Measurements from ENCODE around the gene CABP7.

The CABP7 gene

DNA sequence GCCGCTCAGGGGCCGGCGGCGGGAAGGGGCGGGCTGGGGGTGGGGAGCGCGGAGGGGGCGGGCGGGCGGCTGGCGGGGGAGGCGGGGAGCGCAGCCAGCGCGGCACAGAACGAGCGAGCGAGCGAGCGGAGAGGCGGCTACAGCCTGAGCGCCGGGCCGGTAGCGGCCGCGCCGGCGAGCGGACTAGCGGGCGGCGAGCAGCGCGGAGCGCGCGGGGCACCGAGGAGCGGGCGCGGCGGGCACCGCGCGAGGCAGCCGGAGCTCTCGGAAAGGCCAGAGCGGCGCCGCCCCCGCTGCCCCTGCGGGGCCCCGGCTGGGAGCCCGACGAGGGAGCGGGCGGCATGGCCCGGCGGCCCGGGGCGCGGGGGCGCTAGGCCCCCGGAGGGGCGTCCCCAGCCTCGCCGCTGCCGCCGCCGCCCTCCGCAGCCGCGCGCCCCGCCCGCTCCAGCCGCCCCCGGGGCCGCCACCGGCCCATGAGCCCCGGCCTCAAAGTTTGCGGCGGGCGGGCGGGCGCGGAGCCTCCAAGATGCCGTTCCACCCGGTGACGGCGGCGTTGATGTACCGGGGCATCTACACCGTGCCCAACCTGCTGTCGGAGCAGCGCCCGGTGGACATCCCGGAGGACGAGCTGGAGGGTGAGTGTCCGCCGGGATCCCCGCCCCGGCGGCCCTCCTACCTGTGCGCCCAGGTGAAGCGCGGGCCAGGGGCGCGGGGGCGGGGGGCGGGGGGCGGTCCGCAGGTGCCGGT lies at the start of gene CABP7:
CABP7 (plus strand) TSS at position 105 of the 747 bp plus-strand sequence; CDS start at position 527, 422 bp downstream.
- no peak for DNase-seq

DNA sequence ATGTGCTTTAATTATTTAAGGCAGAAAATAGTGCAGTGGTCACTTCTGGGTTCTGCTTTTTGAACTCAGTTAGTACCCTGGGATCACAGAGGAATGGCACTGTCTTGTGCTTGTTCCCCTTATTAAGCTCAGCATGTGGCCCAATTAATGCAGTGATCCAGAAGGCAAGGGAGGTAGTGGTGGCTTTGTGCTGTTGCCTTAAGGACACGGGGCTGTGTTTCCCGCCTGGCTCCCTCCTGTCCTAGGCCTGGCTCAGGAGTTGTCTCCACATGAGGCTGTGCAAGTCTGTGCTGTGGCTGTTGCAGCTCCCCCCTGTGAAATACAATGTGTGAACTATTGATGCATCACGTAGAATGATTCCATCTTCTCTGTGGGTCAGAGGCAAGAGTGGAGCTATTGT lies 49.2 kb upstream of the CABP7 start:
- DNase-seq = no peak

DNA sequence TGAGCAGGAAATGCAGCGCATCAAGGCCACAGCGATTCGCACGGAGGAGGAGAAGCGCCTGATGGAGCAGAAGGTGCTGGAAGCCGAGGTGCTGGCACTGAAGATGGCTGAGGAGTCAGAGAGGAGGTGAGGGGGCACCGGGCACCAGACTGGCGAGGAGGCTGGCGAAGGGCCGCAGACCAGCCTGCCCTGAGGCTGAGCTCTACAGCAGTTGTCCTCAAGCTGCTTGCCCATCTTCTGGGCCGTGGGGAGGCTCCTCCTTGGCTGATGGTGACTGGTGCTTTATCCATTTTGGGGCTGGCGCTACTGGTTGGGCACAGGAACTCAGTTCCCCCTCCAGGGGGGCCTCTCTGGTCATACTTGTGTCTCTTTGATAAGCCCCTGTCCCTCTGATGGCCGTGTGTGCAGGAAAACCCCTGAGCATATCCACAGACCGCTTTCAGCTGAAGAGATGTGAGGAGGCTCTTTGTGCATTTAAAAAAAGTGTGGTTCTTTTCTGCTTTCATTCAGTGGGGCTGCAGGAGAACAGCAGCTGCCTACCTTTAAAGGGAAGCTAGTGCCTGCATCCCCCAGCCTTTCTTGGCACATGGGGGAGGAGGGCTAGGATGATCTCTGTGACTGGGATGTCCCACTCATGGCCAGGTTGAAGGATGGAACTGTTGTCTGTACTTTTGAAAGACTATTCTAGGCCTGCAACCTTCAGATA lies 46.3 kb upstream of the CABP7 start:
- DNase-seq = no peak

DNA sequence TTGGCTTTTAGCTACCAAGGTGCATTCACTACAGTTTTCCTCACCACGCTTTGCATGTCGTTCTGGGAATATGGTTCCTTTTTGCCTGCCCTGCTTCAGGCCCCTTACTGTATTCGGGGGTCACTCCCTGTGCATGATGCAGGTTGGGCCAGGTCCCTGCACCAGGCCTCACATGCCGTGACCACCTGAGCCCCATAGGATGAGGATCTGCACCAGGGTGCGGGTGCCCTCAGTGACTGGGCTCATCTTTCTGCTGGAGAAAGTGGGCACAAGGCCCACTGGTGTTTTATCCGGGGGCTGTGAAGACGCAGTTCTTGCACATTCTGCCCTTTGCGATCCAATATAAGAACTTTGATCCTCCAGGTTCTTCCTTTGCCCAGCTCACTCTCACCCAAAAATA lies 45.7 kb upstream of the CABP7 start:
- no peak for DNase-seq

DNA sequence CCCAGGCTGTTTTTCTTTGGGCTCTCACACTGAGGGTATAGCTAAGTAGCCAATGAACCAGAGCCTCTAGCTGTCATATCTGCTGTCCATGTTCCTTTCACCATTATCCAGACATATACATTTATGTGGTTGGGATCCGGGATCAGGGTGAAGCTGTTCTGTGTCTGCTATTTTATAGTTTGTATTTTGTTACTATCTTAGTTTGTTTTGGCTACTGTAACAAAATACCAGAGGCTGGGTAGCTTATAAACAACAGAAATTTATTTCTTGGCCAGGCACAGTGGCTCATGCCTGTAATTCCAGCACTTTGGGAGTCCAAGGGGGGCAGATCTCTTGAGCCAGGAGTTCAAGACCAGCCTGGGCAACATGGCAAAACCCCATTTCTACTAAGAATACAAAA lies 40.5 kb upstream of the CABP7 start:
- DNase-seq = no peak

DNA sequence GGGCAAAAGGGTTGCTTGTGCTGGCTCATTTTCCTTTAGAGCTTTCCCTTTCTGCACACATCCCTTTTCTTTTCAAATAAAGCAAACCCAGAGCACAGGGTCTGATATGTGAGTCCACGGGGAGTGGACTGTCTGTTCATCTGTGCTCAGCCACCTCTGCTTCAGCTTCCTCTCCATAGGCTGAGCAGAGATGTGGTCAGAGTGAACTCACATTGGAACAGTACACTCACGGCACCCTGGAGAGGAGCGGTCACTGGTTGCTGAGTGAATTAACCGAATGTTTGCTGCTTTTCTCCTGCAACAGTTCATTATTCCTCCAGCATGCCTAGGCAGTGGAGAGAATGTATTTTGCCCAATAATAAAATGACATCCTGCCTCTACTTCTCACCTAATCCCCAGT lies 36.3 kb upstream of the CABP7 start:
- DNase-seq = no peak

DNA sequence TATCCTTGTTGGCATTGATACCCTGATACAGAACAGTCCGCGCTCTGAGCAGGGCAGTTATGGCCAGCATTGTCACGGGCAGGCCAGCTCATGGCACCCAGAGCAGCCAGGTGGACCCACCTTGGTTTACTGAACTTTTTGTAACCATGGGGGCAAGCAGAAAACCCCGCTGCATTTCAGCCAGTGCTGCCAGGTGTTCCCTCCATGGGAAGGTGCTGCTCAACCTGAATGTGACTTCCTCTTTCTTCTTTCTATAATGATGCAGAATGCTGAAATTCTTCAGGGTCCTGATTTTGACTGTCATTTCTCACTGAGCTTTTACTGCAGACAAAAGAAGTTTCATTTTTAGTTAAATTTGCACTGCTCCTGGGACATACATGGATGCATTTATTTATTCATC lies 35.6 kb upstream of the CABP7 start:
- DNase-seq = no peak

DNA sequence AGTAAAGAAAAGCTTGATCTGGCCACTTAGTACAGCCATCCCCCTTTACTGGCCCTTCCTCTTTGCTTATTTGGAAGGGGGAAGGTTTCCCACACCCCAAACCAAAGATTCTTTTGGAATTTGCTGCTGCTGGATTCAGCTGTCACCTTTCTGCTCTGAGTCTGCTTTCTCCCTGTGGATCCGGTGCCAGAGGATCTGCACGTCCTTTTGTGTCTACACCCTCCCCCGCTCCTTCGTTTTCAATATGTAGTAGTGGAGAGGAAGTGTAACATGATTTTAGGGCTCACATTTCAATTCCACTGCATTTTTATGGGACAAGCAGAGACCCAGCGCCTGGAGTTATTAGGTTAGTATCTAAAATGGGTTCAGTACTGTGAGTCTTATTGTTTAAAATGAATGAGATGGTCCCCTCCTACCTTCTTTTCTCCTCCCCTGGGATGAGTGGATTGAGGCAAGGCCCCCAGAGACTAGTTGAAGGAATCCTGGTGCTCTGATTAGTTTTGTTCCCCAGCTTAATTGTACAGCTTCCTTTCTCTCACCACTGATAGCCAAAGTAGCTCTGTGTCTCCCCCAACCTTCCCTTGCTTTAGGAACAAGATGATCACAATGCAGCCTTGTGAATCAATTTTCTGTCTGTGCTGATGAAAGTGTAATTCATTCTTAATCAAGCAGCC lies 30.5 kb upstream of the CABP7 start:
- DNase-seq = no peak

DNA sequence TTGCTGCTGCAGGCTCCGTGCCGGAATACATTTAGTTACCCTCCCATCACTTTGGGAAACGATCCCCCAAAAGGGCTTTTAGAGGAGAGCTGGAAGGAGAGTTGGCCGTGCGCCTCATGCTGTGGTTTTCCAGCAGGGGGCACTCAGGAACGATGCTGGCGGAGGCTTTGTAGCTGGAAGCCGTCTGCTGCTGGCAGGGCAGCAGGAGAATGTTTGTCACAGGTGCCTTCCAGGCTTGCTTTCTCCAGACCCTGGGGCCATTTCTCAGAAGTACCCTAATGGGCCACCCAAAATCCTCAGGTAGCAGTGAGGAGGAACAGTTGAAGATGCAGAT lies 30.0 kb upstream of the CABP7 start:
- peak; percentile 25 for DNase-seq

DNA sequence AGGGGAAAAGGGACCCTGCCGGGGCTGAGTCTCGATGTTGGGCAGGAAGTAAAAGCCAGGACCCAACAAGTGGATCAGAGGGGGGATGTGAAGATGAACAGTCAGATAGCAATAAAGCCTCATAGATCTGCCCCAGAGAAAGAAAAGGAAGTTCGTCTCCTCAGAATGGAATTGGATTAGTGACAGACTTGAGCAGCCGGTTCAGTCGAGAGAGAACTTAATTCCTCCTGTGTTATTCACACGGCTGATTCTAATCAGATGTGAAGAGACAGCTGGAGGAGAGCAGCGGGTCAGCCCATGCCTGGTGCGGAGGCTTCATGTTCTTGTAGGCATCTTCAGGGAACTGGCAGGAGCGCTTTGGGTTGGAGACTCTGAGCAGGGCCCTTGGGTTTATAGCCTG lies 29.3 kb upstream of the CABP7 start:
- no peak for DNase-seq

DNA sequence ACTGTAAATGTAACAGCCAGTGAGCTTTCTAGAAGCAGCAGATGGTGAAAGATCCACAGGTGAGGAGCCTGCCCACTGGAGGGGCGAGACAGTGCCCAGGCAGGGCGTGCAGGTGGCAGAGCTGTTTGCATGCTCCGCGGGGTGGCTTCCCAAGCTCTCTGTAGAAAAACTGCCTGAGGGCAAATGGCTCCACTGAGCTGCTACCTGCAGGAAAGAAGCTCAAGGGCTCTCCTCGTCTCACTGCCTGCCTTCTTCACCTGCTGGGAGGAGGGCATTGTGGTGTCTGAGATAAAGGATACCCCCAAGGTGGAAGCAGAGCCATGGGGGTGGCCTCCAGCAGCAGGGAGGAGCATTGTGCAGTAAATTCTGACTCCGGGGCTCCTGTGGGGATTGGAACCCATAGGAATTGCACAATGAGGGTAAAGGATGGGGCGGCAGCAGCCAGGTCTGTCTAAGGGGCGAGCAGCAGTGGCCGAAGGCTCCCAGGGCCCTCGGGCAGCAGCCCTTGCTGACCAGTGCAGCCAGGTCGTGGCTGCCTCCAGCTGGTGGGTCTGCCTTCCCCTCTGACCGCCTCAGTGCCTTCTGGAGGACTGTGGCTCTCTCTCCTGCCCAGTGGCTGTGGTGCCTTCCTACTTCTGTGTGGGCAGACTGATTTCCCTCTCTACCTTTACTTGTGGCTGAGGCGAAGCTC lies 28.0 kb upstream of the CABP7 start:
- no peak for DNase-seq

DNA sequence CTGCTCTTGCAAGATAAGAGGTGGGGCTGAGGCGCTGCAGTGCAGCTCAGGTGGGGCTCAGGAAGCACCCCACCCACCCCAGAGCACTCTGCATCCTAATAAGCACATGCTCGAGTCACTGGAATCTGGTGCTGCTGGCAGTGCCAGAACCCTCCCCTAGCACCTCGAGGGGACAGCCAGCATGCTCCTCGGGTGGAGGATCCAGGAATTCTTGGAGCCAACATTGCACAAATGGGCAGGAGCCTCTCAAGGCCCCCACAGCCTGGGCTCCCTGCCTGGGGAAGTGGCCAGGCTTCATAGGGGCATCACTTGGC lies 27.5 kb upstream of the CABP7 start:
- no peak for DNase-seq

DNA sequence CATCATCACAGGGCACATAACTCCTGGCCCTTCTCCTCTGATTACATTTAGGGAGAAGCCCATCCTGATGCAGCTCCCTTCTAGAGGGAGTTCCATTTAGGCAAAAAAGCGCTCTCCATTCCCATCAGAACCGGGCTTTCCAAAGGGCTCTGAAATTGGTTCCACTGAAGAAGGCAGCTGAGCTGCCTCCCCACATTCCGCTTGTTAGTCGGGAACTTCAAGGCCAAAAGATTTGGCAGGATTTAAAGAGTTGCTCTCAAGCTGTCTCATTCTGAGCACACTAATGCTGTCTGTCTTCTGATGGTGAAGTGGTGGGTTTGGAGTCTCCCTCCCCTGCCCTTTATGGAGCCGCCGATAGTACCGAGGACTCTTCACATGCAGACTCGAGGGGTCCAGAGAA lies 26.6 kb upstream of the CABP7 start:
- no peak for DNase-seq

DNA sequence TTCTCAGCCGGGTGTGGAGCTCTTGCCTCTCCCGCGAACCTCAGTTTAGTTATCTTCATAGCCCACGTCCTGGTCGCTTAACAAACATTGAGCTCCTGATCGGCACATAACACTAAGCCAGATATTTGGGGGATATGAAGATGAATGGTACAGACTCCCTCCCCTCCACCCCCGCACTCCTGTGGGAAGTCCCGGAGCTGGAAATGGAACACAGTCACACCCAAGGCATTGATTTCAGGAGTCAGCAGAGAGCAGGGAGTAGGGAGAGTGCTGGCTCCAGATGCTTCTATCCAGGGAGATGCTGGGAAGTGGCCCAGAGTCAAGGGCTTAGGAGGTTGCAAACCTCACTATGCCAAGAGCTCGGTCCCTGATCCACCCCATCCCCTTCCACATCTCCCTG lies 26.1 kb upstream of the CABP7 start:
- no peak for DNase-seq

DNA sequence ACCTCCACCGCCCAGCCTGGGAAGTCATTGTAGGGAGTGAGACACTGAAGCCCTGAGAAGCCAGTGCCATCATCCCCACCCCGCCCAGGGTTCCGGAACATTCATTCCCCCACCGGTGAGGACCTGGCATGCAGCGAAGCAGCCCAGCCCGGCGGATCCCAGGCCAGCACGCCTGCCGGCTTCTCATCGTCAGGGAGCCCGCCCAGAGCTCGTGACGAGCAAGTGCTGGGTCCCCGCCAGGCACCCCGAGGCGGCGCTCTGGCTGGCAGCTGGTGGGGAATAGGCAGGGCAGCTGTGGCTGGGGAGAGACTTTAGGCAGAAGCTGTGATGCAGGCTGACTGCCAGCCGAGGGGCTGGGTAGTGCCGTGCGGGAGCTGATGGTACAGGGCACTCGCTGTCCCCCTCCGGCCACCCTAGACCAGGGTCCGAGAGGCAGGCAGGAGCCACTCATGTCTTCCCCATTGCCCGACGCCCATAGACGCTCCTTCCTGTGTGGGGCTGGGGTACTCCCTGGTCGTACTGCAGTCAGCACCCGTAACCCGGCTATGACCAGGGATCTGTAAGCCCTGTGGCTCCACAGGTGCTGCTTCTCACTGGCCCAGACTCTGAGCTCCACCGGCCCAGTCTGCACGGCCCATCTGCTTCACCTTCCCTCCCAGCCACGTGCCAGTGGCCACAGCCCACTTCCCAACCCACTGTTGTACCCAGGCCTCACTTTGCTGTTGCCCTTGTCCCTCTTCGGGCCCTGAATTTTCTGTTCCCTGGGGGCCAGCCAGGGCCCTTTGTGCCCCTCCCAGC lies 24.5 kb upstream of the CABP7 start:
- no peak for DNase-seq

DNA sequence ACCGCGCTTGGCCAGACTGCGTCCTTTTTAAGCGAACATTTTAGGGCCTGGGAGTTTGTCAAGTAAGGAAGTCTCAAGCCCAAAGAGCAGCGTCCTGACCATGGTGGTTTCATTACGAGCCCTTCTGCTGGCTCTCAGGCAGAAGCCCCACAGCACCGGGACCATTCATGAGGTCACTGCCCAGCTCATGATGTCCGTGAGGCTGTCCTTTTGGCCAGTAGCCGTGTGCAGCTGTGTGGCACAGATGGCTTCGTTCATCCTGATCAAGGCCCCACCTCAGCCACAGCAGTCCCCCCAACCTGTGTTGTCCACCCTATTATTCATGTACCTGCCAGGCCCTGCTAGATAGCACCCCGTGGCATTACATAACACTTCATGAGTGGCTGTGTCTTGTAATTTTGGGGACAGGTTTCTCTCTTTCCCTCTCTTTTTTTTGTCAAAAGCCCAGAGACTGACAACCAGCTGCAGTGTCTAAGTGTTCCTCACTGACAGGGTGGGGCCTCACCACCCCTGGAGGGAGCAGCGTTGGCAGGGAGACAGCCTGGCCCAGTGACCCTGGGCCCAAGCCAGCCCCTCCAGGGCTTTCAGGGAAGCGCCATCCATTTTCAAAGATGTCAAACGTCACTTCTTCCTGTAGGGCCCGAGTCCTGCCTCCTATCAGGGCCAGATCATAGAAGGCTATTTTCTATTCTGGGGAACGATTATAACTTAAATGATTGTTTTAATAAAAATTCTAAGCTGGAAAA lies 21.8 kb upstream of the CABP7 start:
- no peak for DNase-seq

DNA sequence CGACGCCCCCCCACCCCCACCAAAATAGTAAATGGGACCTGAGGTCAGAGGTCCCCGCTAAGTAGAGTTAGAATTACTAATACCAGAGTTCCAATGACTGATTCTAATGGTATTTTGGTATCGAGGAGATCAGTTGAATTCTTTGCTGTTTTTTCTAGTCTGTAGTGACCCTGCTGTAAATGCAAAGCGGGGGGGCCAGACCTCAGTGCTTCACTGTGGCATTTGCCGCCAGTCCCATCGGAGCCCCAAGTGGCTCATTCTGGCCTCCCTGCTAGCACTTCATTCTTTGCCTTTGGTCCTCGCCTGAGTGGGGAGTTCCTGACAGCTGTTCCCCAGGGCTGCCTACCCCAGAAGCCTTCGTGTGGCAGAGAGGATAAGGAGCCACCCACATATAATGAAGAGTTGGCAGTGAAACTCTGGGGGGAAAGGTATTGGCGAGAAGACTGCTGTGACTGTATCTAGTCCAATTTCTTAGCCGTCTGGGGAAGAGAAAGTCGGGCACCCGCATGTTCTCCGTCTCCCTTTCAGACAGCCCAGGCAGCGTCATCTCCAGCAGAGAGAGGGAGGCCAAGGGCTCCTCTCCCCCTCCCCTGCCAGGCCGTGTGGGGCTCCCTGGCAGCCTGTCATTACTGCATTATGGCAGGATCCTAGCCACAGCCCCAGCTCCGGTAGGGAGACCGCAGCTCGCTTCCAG lies 19.4 kb upstream of the CABP7 start:
- DNase-seq = no peak

DNA sequence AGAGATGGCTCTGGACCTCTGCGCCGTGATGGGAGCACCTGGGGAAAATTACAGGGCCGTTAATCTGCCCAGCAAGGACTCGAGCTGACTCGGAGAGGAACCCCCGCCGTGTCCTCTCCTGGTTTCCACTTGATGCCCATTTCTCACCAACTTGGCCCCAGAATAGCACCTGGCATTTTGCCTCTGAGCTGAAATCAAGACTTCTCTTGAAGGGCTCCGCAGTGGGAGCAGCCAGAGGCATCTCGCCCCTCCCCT lies 19.0 kb upstream of the CABP7 start:
- DNase-seq = no peak

DNA sequence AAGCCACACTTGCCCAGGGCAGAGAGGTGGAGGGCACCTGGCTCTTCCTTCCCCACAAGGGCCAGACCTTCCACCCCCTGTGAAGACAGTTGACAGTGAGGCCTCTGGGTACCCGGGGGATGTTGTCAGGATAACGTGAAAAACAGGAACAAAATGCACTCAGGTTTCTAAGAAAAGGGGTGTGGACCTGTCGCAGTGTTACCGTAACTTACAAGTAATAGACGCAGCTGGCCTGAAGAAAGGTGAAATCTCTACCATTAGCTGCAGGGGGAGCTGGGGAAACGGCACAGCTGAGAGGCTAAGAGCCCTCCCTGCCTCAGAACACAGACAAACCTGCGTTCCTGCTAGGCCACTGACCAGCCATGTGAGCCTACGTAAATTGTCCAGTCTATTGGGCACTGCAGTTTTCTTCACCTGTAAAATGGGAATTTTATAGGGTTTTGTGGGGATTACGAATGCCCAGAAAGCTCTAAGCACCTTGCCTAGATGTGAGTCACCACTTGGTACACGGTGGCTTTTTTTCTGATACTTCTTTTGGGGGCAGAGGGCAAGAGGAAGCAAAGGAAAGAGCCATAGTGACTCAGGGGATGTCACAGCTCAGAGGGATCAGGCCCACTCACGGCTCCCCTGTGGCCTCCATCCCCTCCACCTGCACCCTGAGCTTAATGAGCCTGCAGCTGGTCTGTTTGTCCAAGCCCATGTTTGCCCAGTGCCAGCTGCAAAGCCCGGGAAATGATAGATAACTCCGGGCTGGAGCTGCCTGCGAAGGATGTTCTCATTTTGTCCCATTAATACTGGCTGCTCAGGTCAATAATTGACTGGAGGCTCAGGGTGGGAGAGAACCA lies 18.4 kb upstream of the CABP7 start:
- DNase-seq = peak; percentile 55

DNA sequence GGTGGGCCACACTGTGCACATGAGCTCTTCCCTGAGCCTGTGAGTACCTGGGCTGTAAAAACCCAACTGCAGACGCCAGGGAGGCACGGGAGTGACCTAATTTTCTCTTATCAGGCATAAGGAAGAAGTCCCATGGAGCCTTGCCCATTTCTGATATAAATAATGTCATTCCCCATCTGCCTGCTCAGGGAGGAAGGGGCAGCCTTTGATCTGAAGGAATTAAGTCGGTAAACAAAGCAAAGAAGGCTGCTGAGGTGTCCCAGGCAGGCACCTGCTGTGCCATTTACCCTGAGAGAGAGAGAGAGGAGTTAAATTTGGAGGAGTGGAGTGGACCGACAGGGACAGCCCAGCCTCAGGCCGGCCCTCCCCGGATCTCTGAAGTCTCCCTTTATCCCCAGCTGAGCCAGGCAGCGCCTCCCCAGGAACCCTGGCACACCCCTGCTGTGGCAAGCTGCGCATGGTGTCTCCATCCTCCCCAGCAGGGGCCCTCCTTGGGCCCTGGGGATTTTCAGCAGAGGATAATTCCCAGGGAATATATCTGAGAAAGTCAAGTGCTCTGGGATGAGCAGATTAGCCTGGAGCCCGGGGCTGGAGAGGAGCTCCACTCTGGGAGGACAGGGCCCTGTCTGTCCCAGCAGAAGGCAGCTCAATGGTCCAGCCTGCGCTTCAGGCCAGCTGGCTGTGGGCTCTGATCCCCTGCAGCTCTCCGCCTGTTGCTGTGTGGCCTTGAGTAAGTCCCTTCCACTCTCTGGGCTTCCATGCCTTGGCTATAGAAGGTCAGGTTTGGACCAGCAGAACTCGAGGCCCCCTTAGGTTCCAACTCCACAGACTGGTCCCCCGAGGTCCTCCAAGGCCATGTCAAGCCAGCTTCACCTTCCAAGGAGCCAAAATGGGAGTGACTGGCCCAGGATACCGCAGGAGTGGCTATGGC lies 17.5 kb upstream of the CABP7 start:
- no peak for DNase-seq

Data from CD4-positive, alpha-beta T cell treated with Interleukin-21 for 1 hour (primary cell).